Pancreas (tissue), 10 donors: ENCODE results near the gene METTL1. TPM values are rescaled to one million over a fixed set of nuclear protein-coding genes. Genes with fewer than 3 reads are reported as not detected.
"Not testable (repeated sequence)": the region's sequence is repeated elsewhere in the genome, so short reads cannot be mapped to it uniquely, and the experiment has no call there.

Experiments
- ATAC-seq, 4 donors: fragments of 200-7000 bp; cut with Tn5 transposase; one replicate each; pipeline versions ENCODE4 v1.8.0 to v1.9.1; 2020; ENCODE audit warnings: mild to moderate bottlenecking in 4 of 4, moderate library complexity in 4 of 4
- DNase-seq, 6 donors: peaks; one replicate each; pipeline ENCODE4 v3.0.0-alpha.2; 2020
- FAIRE-seq: peaks from 2 replicates; lab custom pipeline; 2012; peaks lifted over from hg19 to GRCh38; lab: Jason Lieb, UNC
- H3K27ac ChIP-seq, 4 donors: fragments of 200-600 bp; sonication (generic); 1 replicate in 3 of 4; 2 replicates in 1 of 4; pipeline versions ENCODE4 v1.5.0 to v1.8.0; 2020
- H3K27me3 ChIP-seq, 4 donors: fragments of 200-600 bp; one replicate each; pipeline ENCODE4 v1.8.0; 2021
- H3K36me3 ChIP-seq, 3 donors: fragments of 200-600 bp; sonication (generic) in 1 of 3; one replicate each; pipeline versions ENCODE4 v1.5.0 to v1.8.0; 2020 to 2021
- H3K4me1 ChIP-seq, 3 donors: fragments of 200-600 bp; one replicate each; pipeline ENCODE4 v1.8.0; 2021
- H3K4me3 ChIP-seq, 4 donors: fragments of 200-600 bp; sonication (generic) in 2 of 4; one replicate each; pipeline versions ENCODE4 v1.5.0 to v1.8.0; 2020 to 2021
- H3K9me3 ChIP-seq, 4 donors: fragments of 200-600 bp; one replicate each; pipeline ENCODE4 v1.8.0; 2021
- WGBS, 2 donors: extraction: QIAGEN DNeasy Blood & Tissue Kit; methylation state at CpG; one replicate each; pipeline ENCODE4 v1.1.7; 2013; 5-methylcytosine and 5-hydroxymethylcytosine counted together
- intact Hi-C, 3 donors: fragments of 100-400 bp; cut with DNase I; formaldehyde crosslinking; loops; one replicate each; pipeline versions ENCODE4 v1.11.1 to v1.14.2; 2022
- polyA plus RNA-seq, 2 donors: library from polyadenylated mRNA; stranded (reverse); fragments of 200-250 nt; gene quantifications; one replicate each; pipeline ENCODE4 v1.2.3, GENCODE V29; 2013
- total RNA-seq, 6 donors: library from RNA; stranded (reverse); fragmentation: NEBNext Ultra II Directional in 4 of 6; extraction: Animal tissue kit (Norgen Biotek cat#: 25700) in 4 of 6; gene quantifications; one replicate each; pipeline versions ENCODE4 v1.2.1 to v1.2.4, GENCODE V29; 2021 to 2023
- TF ChIP-seq, protein P1 (sequence below), 4 donors: fragments of 200-600 bp; sonication (generic) in 3 of 4; IDR thresholded peaks; one replicate each; pipeline versions ENCODE4 v1.5.0 to v1.8.0; 2021; ENCODE audit warnings: antibody characterized with exemption in 4 of 4
- donor health status: healthy with polysubstance abuse.
- donor health status: DM: no; HTN: no; CAD: no; lungs with moderate emphysema.
- donor health status: DM: no; HTN: no; CAD: no.
- donor health status: control.
- donor health status: control.
- donor health status: Bipolar disorder and iron deficiency.
- donor health status: DM: yes; HTN: yes; CAD: no.
- donor health status: DM: no; HTN: no; CAD: no.
- donor health status: DM: no; HTN: no; CAD: no.
- donor health status: DM: yes; HTN: yes; CAD: no.

Gene METTL1
- total and polyA plus RNA-seq, 8 donors = 11.5 to 55.9 (median 23.0) TPM

DNA sequence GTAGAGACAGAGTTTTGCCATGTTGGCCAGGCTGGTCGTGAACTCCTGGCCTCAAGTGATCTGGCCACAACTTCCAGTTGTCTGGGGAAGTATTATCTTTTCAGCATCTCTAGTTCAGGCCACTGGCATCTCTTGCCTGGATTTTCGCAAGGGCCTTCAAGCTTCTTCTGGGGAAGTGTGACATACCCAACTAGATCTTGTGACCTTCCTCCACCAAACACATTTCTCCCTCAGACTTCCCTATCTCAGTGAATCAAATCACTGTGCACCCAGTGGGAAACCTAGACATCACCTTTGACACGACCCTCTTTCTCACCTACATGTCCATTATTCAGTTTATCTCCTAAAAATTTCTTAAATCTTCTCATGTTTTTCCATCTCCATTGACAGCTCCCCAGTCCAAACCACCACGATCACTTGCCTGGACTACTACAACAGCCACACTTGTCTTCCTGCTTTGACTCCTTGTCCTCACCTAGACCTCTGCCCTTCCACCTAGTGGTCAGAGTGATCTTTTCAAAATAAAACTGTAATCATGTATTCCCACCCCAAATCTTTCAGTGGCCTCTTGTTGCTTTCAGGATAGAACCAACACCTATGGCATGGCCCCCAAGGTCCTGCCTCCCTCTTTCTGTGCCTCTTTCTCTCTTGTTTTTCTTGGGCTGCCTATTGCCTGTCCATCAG is 3.8 kb upstream of the METTL1 start:
- Histone ChIP-seq H3K27me3 (no peaks in the 10 kb centered on the region), H3K27ac (no peak overlapping the region), H3K4me3 (no peak overlapping the region), H3K4me1 (peaks cover 6 to 17% (median 8%) of the 10 kb centered on the region in 3 donors), H3K9me3 (no peaks in the 10 kb centered on the region), H3K36me3 (no peaks in the 10 kb centered on the region)
- ATAC-seq = no peak
- no peak for FAIRE-seq
- 75 to 86% methylated on average over 4 of the region's 4 CpGs for WGBS, 2 donors
- intact Hi-C loops = no loop called here
- no peak for DNase-seq
- TF ChIP-seq, protein P1, sequence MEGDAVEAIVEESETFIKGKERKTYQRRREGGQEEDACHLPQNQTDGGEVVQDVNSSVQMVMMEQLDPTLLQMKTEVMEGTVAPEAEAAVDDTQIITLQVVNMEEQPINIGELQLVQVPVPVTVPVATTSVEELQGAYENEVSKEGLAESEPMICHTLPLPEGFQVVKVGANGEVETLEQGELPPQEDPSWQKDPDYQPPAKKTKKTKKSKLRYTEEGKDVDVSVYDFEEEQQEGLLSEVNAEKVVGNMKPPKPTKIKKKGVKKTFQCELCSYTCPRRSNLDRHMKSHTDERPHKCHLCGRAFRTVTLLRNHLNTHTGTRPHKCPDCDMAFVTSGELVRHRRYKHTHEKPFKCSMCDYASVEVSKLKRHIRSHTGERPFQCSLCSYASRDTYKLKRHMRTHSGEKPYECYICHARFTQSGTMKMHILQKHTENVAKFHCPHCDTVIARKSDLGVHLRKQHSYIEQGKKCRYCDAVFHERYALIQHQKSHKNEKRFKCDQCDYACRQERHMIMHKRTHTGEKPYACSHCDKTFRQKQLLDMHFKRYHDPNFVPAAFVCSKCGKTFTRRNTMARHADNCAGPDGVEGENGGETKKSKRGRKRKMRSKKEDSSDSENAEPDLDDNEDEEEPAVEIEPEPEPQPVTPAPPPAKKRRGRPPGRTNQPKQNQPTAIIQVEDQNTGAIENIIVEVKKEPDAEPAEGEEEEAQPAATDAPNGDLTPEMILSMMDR (IDR thresholded peaks at IDR 0.05) = no peak

DNA sequence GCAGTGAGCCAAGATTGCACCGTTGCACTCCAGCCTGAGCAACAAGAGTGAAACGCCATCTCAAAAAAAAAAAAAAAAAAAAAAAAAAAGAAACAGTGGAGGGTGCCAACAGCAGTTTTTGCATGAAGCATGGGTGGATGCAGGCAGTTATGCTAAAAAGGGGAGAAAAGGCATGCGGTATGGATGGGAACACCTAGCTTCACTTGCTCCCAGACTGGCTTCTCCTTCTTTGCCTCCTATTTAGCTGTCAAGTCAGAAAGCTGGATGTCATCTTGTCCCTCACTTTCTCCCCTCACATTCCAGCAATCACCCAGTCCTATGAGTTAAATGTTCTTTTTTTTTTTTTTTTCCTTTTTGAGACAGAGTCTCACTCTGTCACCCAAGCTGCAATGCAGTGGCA is 3.1 kb upstream of the METTL1 start:
- H3K36me3 ChIP-seq = no peaks in the 10 kb centered on the region
- FAIRE-seq = no peak
- no peak for DNase-seq
- no peak for ATAC-seq
- peaks cover 6 to 17% (median 8%) of the 10 kb centered on the region in 3 donors for H3K4me1 ChIP-seq
- TF ChIP-seq, protein P1 (IDR thresholded peaks at IDR 0.05) = no peak
- H3K4me3 ChIP-seq = no peak overlapping the region
- no peaks in the 10 kb centered on the region for H3K9me3 ChIP-seq
- intact Hi-C loops = no loop called here
- WGBS, 2 donors = 65 to 70% methylated on average over 3 of the region's 3 CpGs
- no peaks in the 10 kb centered on the region for H3K27me3 ChIP-seq
- no peak overlapping the region for H3K27ac ChIP-seq

DNA sequence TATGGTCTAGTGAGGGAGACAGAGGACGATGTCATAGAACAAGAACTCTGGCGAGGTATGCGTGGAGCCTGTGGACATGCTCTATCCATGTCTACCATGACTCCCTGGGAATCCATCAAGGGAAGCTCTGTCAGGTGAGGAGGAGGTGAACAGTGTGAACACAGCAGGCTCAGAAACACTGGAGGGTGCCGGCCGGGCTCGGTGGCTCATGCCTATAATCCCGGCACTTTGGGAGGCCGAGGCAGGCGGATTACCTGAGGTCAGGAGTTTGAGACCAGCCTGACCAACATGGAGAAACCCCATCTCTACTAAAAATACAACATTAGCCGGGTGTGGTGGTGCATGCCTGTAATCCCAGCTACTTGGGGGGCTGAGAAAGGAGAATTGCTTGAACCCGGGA is 2.7 kb upstream of the METTL1 start:
- FAIRE-seq, intact Hi-C loops, H3K4me3 ChIP-seq, ATAC-seq, H3K27me3 ChIP-seq, H3K27ac ChIP-seq, DNase-seq, H3K9me3 ChIP-seq, H3K36me3 ChIP-seq: not testable (repeated sequence)
- 88 to 95% methylated on average over 11 of the region's 11 CpGs for WGBS, 2 donors
- peaks cover 6 to 17% (median 8%) of the 10 kb centered on the region in 3 donors for H3K4me1 ChIP-seq

DNA sequence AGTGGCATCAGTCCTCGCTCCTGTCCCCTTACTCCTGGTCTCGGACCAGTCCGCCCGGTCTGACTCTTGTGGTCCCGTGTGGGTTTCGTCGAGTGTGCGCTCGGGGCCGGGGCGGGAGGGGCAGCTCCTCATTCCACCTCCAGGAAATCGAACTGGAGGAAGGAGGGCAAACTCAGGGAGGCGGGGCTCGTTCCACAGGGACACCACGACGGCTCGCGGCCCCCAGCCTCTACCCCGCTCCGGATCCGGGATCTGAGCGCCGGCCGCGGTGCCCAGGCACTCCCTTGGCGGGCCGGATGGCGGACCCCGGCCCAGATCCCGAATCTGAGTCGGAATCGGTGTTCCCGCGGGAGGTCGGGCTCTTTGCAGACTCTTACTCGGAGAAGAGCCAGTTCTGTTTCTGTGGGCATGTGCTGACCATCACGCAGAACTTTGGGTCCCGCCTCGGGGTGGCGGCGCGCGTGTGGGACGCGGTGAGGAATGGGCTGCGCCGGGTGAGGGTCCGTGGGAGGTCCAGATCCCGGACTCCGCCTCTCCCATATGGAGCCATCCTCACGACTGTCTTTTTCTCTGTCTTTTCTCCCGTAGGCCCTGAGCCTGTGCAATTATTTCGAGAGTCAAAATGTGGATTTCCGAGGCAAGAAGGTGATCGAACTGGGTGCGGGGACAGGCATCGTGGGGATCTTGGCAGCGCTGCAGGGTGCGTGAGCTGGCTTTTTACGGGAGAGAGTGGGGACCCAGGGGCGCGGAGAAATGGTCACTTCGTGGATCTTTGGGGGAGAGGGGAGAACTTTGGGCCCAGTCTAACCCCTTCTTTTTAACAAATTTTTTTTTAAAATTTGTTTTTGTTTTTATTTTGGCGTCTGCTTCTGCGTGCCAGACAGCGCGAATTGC is 771 bp upstream of the METTL1 start, which contains the start of gene EEF1AKMT3:
TSS of gene EEF1AKMT3 (plus strand) at position 186 of the 894 bp plus-strand sequence. CDS start at position 297, 111 bp downstream.
- H3K27ac ChIP-seq = peak within 1 kb of the TSS; percentile 87 to 95 (median 92)
- no peaks in the 10 kb centered on the region for H3K36me3 ChIP-seq
- ATAC-seq = peak; percentile 70 to 84 (median 80)
- no peaks in the 10 kb centered on the region for H3K9me3 ChIP-seq
- TF ChIP-seq, protein P1 (IDR thresholded peaks at IDR 0.05) = no peak
- no peak for FAIRE-seq
- intact Hi-C loops = no loop called here
- peaks cover 6 to 13% (median 8%) of the 10 kb centered on the region in 3 donors for H3K4me1 ChIP-seq
- peak; percentile 73 to 89 (median 78) for DNase-seq
- peak within 1 kb of the TSS; percentile 69 to 97 (median 80) for H3K4me3 ChIP-seq
- no peaks in the 10 kb centered on the region for H3K27me3 ChIP-seq
- WGBS, 2 donors = 1 to 2% methylated on average over 66 to 67 of the region's 67 CpGs

DNA sequence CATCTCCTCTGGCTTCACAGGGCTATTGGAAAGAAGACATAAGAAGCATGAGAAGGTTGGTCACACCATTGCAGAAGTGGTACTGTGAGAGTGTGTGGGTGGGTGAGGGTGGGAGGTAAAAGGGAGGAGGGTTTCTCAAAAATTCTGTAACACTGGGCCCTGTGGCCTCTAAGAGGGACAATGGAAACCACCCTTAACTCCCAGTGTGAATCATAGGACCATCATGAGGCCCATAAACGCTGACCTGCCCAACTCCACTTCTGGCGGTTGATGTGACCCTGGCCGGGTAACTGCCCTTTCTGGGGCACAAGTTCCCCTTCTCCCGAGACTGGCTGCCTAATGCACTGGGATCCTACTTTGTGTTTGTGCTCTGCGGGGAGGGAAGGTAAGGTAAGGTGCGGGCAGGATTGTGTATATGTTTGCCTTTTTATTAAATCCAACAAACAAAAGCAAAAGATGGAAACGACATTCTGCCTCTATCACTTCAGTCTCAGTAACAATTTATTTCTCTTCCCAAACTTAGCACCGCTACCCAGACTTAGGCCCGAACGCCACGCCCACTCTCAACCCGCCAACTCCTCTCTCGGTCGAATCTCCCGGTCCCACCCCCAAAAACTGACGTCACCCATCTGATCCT is 551 bp downstream of the METTL1 start:
- Histone ChIP-seq H3K27me3 (no peaks in the 10 kb centered on the region), H3K36me3 (no peaks in the 10 kb centered on the region), H3K9me3 (no peaks in the 10 kb centered on the region), H3K27ac (peak overlapping the region; percentile 87 to 95 (median 92)), H3K4me3 (peak overlapping the region; percentile 69 to 97 (median 80)), H3K4me1 (peaks cover 10 to 20% (median 13%) of the 10 kb centered on the region in 3 donors)
- FAIRE-seq (no peak), ATAC-seq (peak; percentile 66 to 83 (median 78)), DNase-seq (peak; percentile 84 to 93 (median 90))
- intact Hi-C loops = no loop called here
- 1 to 3% methylated on average over 16 of the region's 16 CpGs for WGBS, 2 donors
- TF ChIP-seq, protein P1 (IDR thresholded peaks at IDR 0.05) = no peak
